OCI-LY1 (cell line): ENCODE measurements around the gene CD48.

Experiments
- H2AFZ ChIP-seq: fragments of 200-600 bp; sonication (generic), shearing (Covaris generic); 2 replicates; pipeline ENCODE4 v1.6.0; 2014; ENCODE audit warnings: antibody characterized with exemption, mild to moderate bottlenecking, low read length
- H3F3A ChIP-seq: fragments of 200-600 bp; sonication (generic), shearing (Covaris generic); 2 replicates; pipeline ENCODE4 v1.6.0; 2014; ENCODE audit warnings: mild to moderate bottlenecking, antibody characterized with exemption, low read length, moderate library complexity; ENCODE audit not compliant: insufficient read depth
- H3K27ac ChIP-seq: fragments of 200-600 bp; sonication (generic); 2 replicates; pipeline ENCODE4 v1.5.1; 2014; ENCODE audit warnings: low read length, mixed run types, mild to moderate bottlenecking, low read depth; ENCODE audit not compliant: poor library complexity, severe bottlenecking
- H3K27me3 ChIP-seq: fragments of 200-600 bp; sonication (generic); 2 replicates; pipeline ENCODE4 v1.6.0; 2014; ENCODE audit warnings: antibody characterized with exemption, mild to moderate bottlenecking, low read length, moderate library complexity; ENCODE audit not compliant: insufficient read depth
- H3K36me3 ChIP-seq: fragments of 200-600 bp; sonication (generic); 2 replicates; pipeline ENCODE4 v1.6.1; 2014; ENCODE audit warnings: mild to moderate bottlenecking, antibody characterized with exemption, low read length, moderate library complexity, mixed read lengths; ENCODE audit not compliant: insufficient read depth
- H3K4me1 ChIP-seq: fragments of 200-600 bp; sonication (generic); 2 replicates; pipeline ENCODE4 v1.5.1; 2014; ENCODE audit warnings: mild to moderate bottlenecking, low read length, moderate library complexity; ENCODE audit not compliant: insufficient read depth, severe bottlenecking
- H3K4me2 ChIP-seq: fragments of 200-600 bp; sonication (generic), shearing (Covaris generic); 2 replicates; pipeline ENCODE4 v1.6.1; 2014; ENCODE audit warnings: low read length
- H3K4me3 ChIP-seq: fragments of 200-600 bp; sonication (generic); 2 replicates; pipeline ENCODE4 v1.5.1; 2014; ENCODE audit warnings: low read length, low read depth, mild to moderate bottlenecking, mixed read lengths; ENCODE audit not compliant: poor library complexity, severe bottlenecking
- H3K79me2 ChIP-seq: fragments of 200-600 bp; shearing (Covaris generic); 2 replicates; pipeline ENCODE4 v1.6.1; 2016; ENCODE audit warnings: mixed run types, low read length, mixed read lengths; ENCODE audit not compliant: insufficient read depth
- H3K9ac ChIP-seq: fragments of 200-600 bp; sonication (generic), shearing (Covaris generic); 2 replicates; pipeline ENCODE4 v1.6.1; 2014; ENCODE audit warnings: mild to moderate bottlenecking, low read length, mixed read lengths
- H3K9me2 ChIP-seq: fragments of 200-600 bp; sonication (generic), shearing (Covaris generic); 2 replicates; pipeline ENCODE4 v1.6.1; 2014; ENCODE audit warnings: low read depth, mild to moderate bottlenecking, low read length, mixed read lengths
- H3K9me3 ChIP-seq: fragments of 200-600 bp; shearing (Covaris generic); 2 replicates; pipeline ENCODE4 v1.6.1; 2014; ENCODE audit warnings: low read length, mixed read lengths
- H4K20me1 ChIP-seq: fragments of 200-600 bp; sonication (generic), shearing (Covaris generic); 2 replicates; pipeline ENCODE4 v1.6.0; 2016; ENCODE audit warnings: mild to moderate bottlenecking, low read length; ENCODE audit not compliant: insufficient read depth
- CTCF ChIP-seq: fragments of 200-600 bp; sonication (generic), shearing (Covaris generic); IDR thresholded peaks from 2 replicates; pipeline ENCODE4 v1.5.1; 2017; ENCODE audit warnings: mild to moderate bottlenecking, antibody characterized with exemption, low read length, moderate library complexity, mixed read lengths
- EZH2 ChIP-seq: fragments of 200-600 bp; sonication (generic), shearing (Covaris generic); IDR thresholded peaks from 2 replicates; pipeline ENCODE4 v1.8.0; 2017; ENCODE audit warnings: borderline replicate concordance, mixed run types, mild to moderate bottlenecking, antibody characterized with exemption, low read length, moderate library complexity, mixed read lengths

The CD48 gene

DNA sequence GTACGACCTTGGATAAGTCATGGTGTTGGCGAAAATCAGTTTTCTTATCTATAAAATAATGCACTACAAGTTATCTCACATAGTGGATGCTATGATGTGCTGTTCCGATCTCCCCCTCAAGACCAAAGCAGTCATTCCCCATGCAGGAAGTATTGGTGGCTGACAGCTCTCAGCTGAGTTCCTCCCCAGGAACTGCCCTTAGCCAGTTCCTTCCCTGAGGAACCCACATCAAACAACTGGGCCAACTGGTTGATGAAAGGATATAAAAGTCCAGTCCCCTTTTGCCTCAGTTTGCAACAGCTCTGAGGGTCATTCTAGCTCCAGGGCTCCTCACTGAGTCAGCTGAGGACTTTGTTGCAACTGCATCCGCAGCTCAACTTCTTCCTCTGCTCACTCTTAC lies 48.7 kb downstream of the CD48 start:
- TF ChIP-seq CTCF (no peak), EZH2 (no peak)
- Histone ChIP-seq H3K4me3 (no peak overlapping the region), H3K9me2 (no peaks in the 10 kb centered on the region), H3K4me1 (peaks cover 38% of the 10 kb centered on the region), H3K27ac (no peak overlapping the region), H3K9me3 (no peaks in the 10 kb centered on the region; the same call in 1 of the 2 replicates), H3K4me2 (no peak overlapping the region), H3K79me2 (no peaks in the 10 kb centered on the region), H3K9ac (no peak overlapping the region), H4K20me1 (no peaks in the 10 kb centered on the region), H3K27me3 (no peaks in the 10 kb centered on the region), H3F3A (no peaks in the 10 kb centered on the region), H2AFZ (no peak overlapping the region), H3K36me3 (no peaks in the 10 kb centered on the region)

DNA sequence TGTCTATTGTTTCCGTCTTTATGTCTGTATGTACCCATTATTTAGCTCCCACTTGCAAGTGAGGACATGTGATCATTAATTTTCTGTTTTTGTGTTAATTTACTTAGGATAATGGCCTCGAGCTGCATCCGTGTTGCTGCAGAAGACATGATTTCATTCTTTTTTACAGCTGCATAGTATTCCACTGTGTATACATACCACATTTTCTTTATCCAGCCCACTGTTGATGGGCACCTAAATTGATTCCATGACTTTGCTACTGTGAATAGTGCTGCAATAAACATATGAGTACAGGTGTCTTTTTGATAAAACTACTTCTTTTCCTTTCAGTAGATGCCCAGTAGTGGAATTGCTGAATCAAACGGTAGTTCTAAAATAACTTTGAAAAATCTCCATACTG lies 52.1 kb downstream of the CD48 start:
- H3K4me1 ChIP-seq, result peaks cover 37% of the 10 kb centered on the region

DNA sequence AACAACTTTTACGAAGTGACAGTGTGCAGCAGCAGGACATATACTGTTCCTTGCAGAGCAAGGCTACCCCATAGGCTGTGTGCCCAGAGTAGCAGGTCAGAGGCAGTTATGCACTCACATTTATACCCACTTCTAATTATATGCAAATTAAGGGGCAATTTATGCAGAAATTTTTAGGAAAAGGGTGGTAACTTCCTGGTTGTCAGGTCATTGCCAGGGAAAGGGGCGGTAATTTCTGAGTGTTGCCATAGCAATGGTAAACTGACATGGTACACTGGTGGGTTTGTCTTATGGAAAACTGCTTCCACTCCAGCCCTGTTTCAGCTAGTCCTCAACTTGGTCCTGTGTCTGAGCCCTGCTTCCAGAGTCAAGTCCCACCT lies 52.8 kb downstream of the CD48 start:
- Histone ChIP-seq H2AFZ (no peak overlapping the region), H3K27ac (no peak overlapping the region), H3K27me3 (no peaks in the 10 kb centered on the region), H3K79me2 (no peaks in the 10 kb centered on the region), H3K9ac (no peak overlapping the region), H3K4me2 (no peak overlapping the region), H3K4me1 (peaks cover 38% of the 10 kb centered on the region), H3K4me3 (no peak overlapping the region), H3K9me3 (no peaks in the 10 kb centered on the region; the same call in 1 of the 2 replicates), H3F3A (no peaks in the 10 kb centered on the region), H3K36me3 (no peaks in the 10 kb centered on the region), H3K9me2 (no peaks in the 10 kb centered on the region), H4K20me1 (no peaks in the 10 kb centered on the region)
- no peak for TF ChIP-seq EZH2
- no peak for TF ChIP-seq CTCF

More for the DNA sequence above, 52.1 kb downstream of the CD48 start:
- Histone ChIP-seq H3K9me2 (no peaks in the 10 kb centered on the region), H2AFZ (no peak overlapping the region), H3K4me2 (no peak overlapping the region), H3K4me3 (no peak overlapping the region), H3K9me3 (no peaks in the 10 kb centered on the region; the same call in 1 of the 2 replicates), H3F3A (no peaks in the 10 kb centered on the region), H3K27me3 (no peaks in the 10 kb centered on the region), H3K27ac (no peak overlapping the region), H3K79me2 (no peaks in the 10 kb centered on the region), H4K20me1 (no peaks in the 10 kb centered on the region), H3K36me3 (no peaks in the 10 kb centered on the region), H3K9ac (no peak overlapping the region)
- TF ChIP-seq EZH2 (no peak), CTCF (no peak)
